GM18517 (cell line): ENCODE measurements around the gene APCDD1L.

ENCODE experiments used
- ATAC-seq: cut with Tn5 transposase; IDR thresholded peaks from one replicate; pipeline ENCODE4 v1.9.1; 2021; ENCODE audit warnings: mild to moderate bottlenecking, moderate library complexity; ENCODE audit not compliant: unreplicated experiment

APCDD1L gene

DNA sequence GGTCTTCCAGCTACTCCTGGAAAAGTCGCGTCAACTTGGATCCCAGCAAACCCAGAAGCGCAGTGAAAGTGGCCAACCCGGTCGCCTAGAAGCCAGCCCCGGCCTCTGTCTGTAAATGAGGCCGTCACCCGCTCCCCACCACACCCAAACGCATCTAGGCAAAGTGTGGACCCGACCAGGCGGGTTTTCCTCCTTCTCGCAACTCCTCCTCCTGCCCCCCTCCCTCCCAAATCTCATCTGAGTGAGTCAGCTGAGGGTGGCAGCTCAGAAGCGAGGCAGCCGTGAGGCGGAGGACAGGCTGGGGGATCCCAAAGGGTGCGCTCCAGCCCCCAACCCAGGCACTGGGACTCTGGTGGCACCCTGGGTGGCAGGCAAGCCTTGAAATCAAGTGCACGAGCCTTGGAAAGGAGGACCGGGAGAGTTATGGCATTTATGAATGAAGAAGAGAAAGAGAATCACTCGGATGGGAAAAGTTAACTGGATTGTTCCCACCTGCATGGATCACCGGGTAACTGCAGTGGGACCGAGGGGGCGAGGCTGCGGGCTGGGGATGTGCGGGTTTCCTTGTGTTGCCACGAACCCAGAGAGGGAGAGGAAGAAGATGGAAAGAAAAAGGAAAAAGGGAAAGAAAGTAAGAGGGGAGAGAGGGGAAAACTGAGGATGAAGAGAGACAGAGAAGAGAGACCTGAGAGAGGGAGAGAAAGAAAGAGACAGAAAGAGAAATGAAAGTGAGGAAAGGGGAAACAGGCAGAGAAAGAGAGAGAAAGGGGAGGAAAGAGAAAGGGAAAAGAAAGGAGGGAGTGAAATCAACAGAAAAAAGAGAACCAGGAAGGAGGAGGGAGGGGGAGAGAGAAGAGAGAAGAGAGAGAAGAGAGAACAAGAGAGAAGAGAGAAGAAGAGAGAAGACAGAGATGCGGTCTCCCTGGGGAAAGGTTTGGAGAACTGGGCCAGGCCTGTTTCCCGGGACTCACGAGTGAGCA is at the start of gene APCDD1L:
Gene APCDD1L, minus strand, starts transcription at position 167 of the 980 bp plus-strand sequence. CDS start 692 bp downstream, outside the sequence.
- no peak for ATAC-seq

DNA sequence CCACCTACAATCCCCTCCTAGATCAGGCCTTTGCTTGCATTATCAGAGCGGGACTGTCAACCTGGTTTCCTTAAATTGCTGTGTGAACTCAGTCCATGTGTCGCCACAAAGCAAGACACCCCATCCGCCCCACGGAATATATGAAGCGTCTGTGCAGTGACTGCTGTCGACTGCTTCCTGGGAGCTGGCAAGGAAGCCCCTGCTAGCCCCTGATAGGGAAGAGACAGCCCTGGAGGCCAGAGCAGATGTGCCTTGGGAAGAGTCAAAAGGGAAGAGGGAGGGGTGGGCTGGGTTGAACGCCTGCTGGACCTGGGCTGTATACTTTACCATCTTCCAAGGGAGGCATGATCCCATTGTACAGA is 44.1 kb upstream of the APCDD1L start:
- ATAC-seq = no peak

- no peak for ATAC-seq
These were observed 43.5 kb upstream of the APCDD1L start for GRCh38 chr20:58558486-58559367.

GRCh38 chr20:58557733-58558342 is 42.6 kb upstream of the APCDD1L start:
- ATAC-seq = no peak

DNA sequence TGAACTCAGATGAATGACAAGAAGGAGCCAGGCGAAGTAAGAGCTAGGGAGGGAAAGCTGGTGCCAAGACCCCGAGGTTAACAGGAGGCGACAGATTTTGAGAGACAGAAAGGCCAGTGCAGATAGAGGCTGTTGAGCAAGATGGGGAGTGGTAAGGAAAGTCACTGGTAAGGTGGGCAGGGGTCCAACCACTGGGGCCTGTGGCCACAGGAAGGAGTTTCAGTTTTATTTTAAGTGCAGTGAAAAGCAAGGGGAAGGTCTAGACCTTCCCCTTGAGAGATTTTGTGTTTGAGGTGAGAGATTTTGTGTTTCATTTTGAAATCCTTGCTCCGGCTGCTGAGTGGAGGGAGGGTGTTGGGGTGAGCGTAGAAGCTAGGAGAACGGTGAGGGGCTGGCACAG is 41.8 kb upstream of the APCDD1L start:
- no peak for ATAC-seq

DNA sequence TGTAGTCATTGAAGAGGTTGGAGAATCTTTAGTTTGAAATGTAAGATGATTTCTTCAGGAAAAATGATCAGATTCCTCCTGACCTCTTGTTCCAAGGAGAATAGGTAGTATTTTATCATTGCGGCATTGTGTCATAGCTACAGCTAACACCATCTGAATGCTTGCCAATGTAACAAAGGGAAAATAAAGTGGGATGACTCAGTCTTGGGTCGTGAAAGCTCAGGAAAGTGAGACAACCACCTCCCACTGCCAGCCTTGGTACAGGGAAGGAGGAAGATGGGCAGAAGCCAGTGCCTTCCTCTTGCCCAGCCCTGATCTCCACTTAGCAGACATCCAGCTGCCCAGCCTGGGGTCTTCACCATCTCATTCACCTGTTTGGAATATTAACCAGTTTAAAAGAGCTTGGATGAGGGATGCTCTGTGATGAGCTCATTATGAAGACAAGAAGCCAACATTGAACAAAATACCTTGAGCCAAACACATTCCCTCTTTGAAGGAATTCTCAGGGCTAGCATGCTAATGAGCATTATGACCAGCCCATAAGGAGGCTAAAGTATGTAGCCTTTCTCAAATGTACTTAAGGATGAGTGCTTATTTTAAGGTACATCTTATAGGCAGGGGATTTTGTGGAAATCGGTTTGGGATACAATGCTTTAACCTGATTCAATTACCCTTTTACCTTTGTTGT is 40.0 kb upstream of the APCDD1L start:
- no peak for ATAC-seq

DNA sequence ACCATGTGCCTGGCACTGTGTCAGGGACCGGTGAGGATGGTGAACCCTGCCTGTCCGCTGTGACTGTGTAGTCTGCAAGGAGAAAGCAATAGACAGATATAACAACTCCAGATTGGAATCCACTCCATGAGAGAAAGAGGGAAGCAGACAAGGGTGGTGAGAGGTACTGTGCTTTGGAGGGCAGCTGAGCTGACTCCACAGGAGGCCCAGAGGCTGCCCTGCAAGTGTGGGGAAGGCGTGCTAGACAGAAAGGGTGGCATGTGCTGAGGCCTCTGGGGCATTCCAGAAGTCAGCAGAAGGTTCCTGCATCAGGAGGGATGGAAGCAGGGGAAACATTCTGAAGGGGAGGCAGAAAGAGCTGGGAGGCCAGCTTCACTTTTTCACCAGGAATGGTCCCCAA is 39.3 kb upstream of the APCDD1L start:
- ATAC-seq = no peak

DNA sequence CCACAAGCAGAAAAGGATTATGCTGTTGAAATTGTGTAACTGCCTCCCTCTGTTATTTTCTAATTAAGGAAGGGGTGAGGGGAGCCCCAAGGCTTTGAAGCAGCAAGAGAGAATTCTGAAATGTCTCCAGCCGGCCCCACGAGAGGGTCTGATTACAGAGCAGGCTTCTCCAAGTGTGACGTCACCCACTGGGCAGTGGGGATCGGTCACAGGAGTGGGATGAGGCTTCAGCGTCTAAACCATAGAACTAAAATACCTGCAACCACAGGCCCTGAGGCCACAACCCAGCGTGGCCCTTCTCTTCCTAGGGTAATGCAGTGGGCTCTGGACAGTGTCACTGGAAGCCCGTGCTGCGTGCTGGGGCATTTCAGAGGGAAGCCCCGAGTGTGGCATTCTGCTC is 38.6 kb upstream of the APCDD1L start:
- ATAC-seq = no peak

DNA sequence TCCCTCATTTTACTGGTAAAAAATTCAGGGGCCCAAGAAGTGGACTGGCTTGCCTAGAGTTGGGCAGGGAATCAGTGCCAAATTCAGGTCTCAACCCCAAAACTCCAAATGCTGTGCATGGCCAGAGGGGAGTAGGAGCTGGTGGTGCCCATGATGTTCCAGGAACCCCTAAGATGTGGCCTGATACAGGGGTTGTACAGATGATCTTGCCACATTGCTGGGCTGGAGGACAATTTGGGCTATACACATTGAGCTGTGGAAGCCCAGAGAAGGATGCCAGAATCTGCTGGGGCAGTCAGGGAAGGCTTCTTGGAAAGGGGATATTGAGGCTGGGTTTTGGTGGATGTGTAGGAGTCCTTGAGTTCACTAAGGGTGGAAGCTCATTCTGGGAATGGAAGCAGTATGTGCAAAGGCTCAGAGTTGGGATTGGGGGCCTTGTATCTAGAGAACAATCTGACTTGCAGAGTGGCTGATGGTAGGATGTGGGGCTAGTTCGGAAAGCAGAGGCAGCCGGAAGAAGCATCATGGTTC is 38.0 kb upstream of the APCDD1L start:
- ATAC-seq = no peak

- no peak for ATAC-seq
These were observed 37.3 kb upstream of the APCDD1L start for GRCh38 chr20:58552366-58552934.

DNA sequence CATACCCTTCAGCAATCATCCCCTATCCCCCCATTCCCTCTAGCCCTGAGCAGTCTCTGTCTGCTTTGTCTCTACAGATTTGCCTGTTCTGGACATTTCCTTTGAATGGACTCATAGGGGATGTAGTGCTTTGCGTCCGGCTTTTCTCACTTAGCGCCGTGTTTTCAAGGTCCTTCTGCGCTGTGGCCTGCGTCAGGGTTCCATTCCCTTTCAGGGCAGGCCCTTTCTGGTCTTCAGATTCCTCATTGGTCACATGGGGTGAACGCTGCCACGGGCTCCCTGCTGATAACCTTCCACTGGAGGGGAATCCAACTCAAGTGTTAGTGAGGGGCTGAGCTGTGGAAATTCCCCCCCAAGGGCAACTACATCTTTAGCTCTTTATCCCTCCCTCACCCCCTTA is 36.4 kb upstream of the APCDD1L start:
- no peak for ATAC-seq

- no peak for ATAC-seq
These were observed 35.3 kb upstream of the APCDD1L start for GRCh38 chr20:58550275-58551059.

- no peak for ATAC-seq
These were observed 34.3 kb upstream of the APCDD1L start for GRCh38 chr20:58549231-58550209.

DNA sequence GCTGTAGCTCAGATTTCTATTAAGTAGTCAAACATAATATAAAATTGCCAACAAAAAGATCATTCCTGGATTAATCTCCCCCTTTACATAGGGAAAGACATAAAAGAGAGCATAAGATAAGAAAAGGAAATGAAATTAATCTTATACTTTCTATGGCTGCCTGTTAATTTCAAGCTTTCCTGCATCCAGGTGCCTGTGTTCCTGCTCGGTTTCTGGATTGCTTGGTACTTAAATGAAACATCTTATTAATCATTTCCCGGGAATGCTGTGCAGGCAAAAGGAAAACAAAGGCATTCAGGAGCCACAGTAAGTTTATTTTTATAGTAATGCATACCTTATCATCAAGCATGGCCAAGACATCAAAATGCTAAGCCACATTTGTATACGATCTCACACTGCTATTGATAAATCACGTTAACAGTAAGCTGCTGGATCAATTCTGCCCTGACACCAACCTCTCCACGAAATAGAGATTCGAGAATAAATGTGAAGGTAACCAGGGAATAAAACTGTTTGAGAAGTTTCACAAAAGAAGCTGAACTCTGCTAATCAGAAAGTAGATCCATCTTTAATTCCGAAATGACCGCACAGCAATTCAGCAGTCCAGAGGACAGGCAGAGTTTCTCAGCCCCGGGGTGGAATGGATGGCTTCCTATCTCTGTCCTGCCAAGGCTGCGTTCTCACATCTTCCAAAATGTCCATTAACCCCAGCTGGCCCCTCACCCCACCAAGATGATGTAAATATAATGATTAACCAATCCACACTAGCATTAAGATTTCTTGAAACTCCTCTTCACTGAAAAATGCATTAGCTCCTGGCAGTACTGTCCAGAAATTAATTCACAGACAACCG is 32.6 kb upstream of the APCDD1L start:
- no peak for ATAC-seq

DNA sequence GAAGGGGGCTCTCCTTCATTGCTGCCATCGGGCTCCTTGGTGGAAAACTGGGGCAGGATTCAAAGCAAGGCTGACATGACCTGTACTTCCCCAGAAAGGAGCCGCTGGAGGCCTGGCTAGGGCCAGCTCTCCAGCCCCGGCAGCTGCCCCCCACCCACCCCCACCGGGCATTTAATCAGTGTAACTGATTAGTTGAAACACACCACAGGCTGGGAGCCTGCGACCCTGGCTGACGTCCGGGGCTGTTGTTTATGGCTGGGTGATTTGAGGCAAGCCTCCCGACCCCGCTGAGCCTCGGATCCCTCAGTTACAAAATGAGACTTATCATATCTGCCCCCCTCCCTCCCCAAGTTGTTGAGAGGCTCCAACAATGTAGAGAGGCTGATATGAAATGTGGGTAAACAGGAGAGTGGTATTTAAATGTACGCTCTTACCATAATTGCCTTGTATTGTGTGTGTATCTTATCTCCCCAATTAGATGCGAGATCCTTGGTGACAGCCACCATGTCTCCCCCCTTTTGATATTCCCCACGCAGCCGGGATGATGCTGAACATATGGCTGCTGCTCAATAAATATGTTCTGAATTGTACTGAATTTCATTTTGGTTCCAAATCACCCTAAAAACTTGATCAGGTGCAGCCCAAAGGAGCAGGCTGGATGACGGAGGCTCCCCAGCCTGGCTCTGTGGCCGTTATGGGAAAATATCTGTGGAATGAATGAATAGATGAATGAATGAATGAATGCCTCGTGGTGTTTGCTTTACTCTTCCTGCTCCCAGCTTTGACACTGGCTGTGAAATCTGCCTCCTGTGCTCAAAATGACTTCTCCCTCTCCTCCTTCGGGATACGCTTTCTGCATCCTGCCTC is 31.8 kb upstream of the APCDD1L start:
- no peak for ATAC-seq

DNA sequence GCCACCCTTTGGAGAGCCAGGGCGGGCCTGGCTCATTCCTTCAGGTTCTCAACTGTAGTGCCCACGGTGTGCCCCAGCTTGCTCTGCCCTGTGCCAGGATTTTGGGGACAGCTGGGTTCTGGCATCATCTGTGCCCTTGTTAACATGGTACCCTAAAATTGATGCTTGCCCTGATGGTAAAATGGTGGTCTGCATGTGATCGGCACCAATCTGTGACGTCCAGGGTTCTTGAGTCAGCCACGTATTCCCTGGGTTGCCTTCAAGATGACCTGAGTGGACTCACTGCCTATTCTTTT is 31.2 kb upstream of the APCDD1L start:
- ATAC-seq = no peak
